HS-27A (cell line): Measurements from ENCODE around the gene ASAH2.
"Not testable (repeated sequence)": the region's sequence is repeated elsewhere in the genome, so short reads cannot be mapped to it uniquely, and the experiment has no call there.

Experiments
- DNase-seq: peaks from one replicate; pipeline ENCODE4 v3.0.0-alpha.2; 2012; ENCODE audit warnings: low read depth, missing footprints

Gene ASAH2

DNA sequence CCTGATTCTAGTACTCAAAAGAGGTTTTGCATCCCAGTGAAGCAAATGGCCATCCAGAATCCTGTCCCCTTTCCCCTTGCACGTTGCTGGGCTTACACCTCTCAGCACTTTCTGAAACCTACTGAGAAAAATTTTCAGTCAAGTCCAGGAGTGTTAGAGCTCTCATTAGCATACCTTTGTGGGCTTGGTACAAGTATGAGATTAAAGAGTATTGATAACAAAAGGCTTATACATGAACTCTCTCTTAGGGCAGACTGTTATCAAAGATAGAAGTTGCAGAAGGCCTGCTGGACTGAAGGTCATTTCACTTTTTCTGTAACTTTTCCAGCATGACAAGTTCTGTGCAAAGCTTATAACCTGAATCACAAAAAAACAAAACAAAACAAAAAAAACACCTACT, at the start of gene ASAH2:
ASAH2 (minus strand) TSS at position 123 of the 400 bp plus-strand sequence. CDS start 2,906 bp downstream, outside the sequence.
- DNase-seq: no peak

GRCh38 chr10:50299948-50300669, 48.8 kb upstream of the ASAH2 start:
- no peak for DNase-seq

DNA sequence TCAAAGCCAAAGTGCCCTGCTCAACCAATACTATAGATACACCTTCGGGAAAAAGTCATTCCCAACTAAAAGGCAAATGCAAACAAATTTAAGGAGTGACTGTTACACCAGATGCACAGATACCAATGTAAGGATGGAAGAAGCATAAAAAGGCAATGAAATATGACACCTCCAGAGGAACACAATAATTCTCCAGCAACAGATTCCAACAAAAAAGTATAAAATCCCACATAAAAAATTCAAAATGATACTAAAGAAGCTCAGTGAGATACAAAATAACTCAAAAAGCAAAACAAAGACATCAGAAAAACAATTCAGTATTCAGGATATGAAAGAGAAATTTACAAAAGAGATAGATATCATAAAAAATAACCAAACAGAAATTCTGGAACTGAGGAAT, 44.1 kb upstream of the ASAH2 start:
- no peak for DNase-seq

GRCh38 chr10:50294582-50294981, 43.3 kb upstream of the ASAH2 start:
- no peak for DNase-seq

GRCh38 chr10:50293513-50294313, 42.4 kb upstream of the ASAH2 start:
- no peak for DNase-seq

GRCh38 chr10:50291261-50291850, 40.0 kb upstream of the ASAH2 start:
- no peak for DNase-seq

- DNase-seq: no peak
These were observed 37.9 kb upstream of the ASAH2 start for GRCh38 chr10:50289196-50289595.

- DNase-seq: no peak
These were observed 35.9 kb upstream of the ASAH2 start for GRCh38 chr10:50286996-50287803.

- no peak for DNase-seq
These were observed 35.2 kb upstream of the ASAH2 start for GRCh38 chr10:50286517-50286916.

- DNase-seq: no peak
These were observed 30.7 kb upstream of the ASAH2 start for GRCh38 chr10:50281967-50282522.

DNA sequence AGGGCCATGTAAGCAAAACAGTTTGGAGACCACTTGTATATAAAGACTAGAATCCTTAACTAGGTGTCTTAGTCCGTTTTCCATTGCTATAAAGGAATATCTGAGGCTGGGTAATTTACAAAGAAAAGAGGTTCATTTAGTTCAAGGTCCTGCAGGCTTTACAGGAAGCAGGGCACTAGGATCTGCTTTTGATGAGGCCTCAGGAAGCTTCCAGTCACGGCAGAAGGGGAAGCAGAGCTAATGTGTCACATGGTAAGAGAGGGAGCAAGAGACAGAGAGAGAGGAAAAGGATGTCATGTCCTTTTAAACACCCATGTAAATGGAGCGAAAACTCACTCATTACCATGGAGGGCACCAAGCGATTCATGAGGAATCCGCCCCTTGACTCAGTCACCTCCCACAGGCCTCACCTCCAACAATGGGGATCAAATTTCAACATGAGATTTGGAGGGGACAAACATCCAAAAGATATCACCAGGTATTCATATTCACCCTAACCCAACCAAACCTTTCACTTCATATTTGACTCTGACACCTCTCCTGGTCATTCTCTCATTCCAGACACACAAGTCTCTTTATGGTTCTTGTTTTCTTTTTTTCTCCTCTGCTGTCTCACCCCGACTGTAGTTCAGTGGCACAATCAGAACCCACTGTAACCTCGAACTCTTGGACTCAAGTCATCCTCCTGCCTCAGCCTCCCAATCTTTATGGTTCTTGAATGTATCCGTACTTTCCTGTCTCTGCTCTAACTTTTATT, 30.1 kb upstream of the ASAH2 start:
- DNase-seq: no peak

- DNase-seq: no peak
These were observed 28.9 kb upstream of the ASAH2 start for GRCh38 chr10:50280049-50280841.

GRCh38 chr10:50279489-50279888, 28.2 kb upstream of the ASAH2 start:
- DNase-seq: no peak

DNA sequence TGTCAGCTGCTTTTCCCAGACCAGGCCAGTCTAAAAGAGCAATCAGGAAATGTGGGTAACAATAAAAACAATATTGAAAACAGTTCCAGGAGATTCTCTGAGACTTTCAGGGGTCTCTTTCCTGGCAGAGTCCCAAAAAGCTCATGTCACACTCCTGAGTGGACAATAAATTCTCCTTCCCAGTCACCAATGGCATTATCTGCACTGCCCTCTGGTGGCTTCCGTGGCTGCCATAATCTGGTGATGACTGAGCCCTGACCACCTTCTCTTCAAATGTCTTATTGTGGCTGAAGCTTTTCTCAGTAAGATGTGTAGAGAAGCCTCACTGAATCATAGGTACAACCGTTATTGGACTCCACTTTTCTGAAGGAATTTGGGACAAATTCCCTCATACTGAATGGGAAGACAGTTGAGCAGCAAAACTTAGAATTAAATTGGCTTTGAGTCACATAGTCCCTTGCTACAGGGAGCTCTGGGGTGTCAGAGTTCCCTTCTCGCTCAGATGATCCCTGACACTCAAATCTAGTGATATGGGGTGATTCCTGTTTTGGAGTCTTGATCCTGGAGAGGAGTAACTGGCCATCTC, 24.4 kb upstream of the ASAH2 start:
- DNase-seq: peak; percentile 4

- DNase-seq: no peak
These were observed 21.2 kb upstream of the ASAH2 start for GRCh38 chr10:50272531-50272930.

DNA sequence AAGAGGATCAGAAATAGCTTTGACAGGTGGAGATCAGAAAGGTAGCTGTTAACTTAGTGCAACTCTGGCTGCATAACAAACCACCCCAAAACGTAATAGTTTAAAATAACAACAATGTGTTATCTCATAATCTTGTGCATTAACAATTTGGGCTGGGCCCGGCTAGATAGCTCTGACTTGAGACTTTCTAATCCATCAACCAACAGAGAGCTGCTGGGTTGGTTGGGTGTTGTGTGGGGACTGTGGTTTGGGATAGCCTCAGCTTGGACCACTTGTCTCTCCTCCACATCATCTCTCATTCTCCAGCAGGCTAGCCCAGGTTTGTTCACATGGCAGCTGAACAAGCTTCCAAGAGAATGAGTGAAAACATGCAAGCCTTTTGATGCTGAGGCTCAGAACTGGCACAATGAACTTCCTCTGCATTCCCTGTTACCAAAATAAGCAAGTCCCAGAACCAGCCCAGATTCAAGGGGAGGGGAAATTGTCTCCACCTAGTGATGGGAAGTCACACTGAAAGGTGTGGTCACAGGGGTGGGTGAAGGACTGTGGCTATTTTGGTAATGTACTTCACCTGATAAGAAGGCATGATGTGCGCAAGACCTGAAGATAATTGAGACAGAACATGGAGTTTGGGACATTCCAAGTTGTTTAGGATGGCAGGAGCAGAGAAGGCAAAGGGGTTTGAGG, 20.4 kb upstream of the ASAH2 start:
- no peak for DNase-seq

DNA sequence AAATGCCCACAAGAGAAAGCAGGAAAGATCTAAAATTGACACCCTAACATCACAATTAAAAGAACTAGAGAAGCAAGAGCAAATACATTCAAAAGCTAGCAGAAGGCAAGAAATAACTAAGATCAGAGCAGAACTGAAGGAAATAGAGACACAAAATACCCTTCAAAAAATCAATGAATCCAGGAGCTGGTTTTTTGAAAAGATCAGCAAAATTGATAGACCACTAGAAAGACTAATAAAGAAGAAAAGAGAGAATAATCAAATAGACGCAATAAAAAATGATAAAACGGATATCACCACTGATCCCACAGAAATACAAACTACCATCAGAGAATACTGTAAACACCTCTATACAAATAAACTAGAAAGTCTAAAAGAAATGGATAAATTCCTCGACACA, 16.6 kb upstream of the ASAH2 start:
- not testable (repeated sequence) for DNase-seq

DNA sequence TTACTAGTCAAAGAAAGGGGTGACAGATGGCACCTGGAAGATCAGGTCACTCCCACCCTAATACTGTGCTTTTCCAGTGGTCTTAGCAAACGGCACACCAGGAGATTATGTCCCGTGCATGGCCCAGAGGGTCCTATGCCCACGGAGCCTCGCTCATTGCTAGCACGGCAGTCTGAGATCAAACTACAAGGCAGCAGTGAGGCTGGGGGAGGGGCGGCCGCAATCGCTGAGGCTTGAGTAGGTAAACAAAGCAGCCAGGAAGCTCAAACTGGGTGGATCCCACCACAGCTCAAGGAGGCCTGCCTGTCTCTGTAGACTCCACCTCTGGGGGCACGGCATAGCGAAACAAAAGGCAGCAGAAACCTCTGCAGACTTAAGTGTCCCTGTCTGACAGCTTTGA, 11.3 kb upstream of the ASAH2 start:
- not testable (repeated sequence) for DNase-seq

- no peak for DNase-seq
These were observed 9.5 kb upstream of the ASAH2 start for GRCh38 chr10:50260791-50261281.
